CD4-positive, alpha-beta T cell (primary cell): Measurements from ENCODE around the gene BRINP2. TPM values are rescaled to one million over a fixed set of nuclear protein-coding genes. Genes with fewer than 3 reads are reported as not detected.

Experiments
- ATAC-seq: fragments of 200-7000 bp; cut with Tn5 transposase; one replicate; pipeline ENCODE4 v1.10.0; 2022; ENCODE audit warnings: mild to moderate bottlenecking; ENCODE audit not compliant: poor library complexity
- CTCF ChIA-PET: fragments of 350-600 bp; sonication (Branson Sonifier 250); formaldehyde crosslinking; loops from one replicate; lab custom pipeline; 2021; ENCODE audit warnings: antibody characterized with exemption, inconsistent platforms; lab: Charles Lee
- POLR2A ChIA-PET: fragments of 350-600 bp; sonication (Branson Sonifier 250); formaldehyde crosslinking; loops from one replicate; lab custom pipeline; 2021; ENCODE audit warnings: antibody characterized with exemption, inconsistent platforms; lab: Charles Lee
- DNase-seq, 14 experiments: peaks; one replicate each; pipeline ENCODE4 v3.0.0-alpha.2; 2013 to 2020; ENCODE audit warnings: mixed read lengths in 2 of 14
- H3K27ac ChIP-seq, 2 donors: one replicate each; pipeline versions ENCODE4 v1.5.1 to v1.7.0; 2013; ENCODE audit warnings: low read length in 2 of 2, low read depth in 1 of 2, mild to moderate bottlenecking in 1 of 2
- H3K27me3 ChIP-seq, 2 experiments: 1 replicate in 1 of 2; 2 replicates in 1 of 2; pipeline versions ENCODE4 v1.6.1 to v1.7.0; 2013; ENCODE audit warnings: low read length in 2 of 2, control low read depth in 1 of 2, mild to moderate bottlenecking in 1 of 2, moderate library complexity in 1 of 2; ENCODE audit not compliant: insufficient read depth in 2 of 2, control insufficient read depth in 1 of 2
- H3K36me3 ChIP-seq: one replicate; pipeline ENCODE4 v1.6.1; 2013; ENCODE audit warnings: low read length, control low read depth; ENCODE audit not compliant: insufficient read depth
- H3K4me1 ChIP-seq: one replicate; pipeline ENCODE4 v1.6.1; 2013; ENCODE audit warnings: low read length, control low read depth; ENCODE audit not compliant: insufficient read depth
- H3K4me3 ChIP-seq: one replicate; pipeline ENCODE4 v1.5.1; 2013; ENCODE audit warnings: mild to moderate bottlenecking, low read length, moderate library complexity
- H3K9me3 ChIP-seq, 2 experiments: 1 replicate in 1 of 2; 2 replicates in 1 of 2; pipeline versions ENCODE4 v1.6.1 to v1.7.0; 2013; ENCODE audit warnings: low read length in 2 of 2, mild to moderate bottlenecking in 2 of 2, control low read depth in 1 of 2, moderate library complexity in 1 of 2; ENCODE audit not compliant: control insufficient read depth in 1 of 2, insufficient read depth in 1 of 2
- H3K27ac Mint-ChIP-seq: one replicate; pipeline ENCODE4 v1.8.0; 2020; ENCODE audit warnings: mixed read lengths
- H3K27me3 Mint-ChIP-seq: one replicate; pipeline ENCODE4 v1.8.0; 2021; ENCODE audit warnings: mixed read lengths
- H3K36me3 Mint-ChIP-seq: one replicate; pipeline ENCODE4 v1.8.0; 2021; ENCODE audit warnings: low read depth, mixed read lengths
- H3K4me1 Mint-ChIP-seq: one replicate; pipeline ENCODE4 v1.8.0; 2021; ENCODE audit warnings: low read depth, mixed read lengths
- H3K4me3 Mint-ChIP-seq: one replicate; pipeline ENCODE4 v1.8.0; 2020; ENCODE audit warnings: mild to moderate bottlenecking, mixed read lengths
- H3K9me3 Mint-ChIP-seq: one replicate; pipeline ENCODE4 v1.8.0; 2020; ENCODE audit warnings: mixed read lengths
- intact Hi-C, 2 experiments: fragments of 100-400 bp; cut with DNase I in 1 of 2; cut with micrococcal nuclease in 1 of 2; formaldehyde crosslinking; loops; one replicate each; pipeline versions ENCODE4 v1.15.1 to v1.9.0; 2023 to 2025; cut with DNase I, micrococcal nuclease
- total RNA-seq, 174 experiments: library from RNA in 2 of 174; stranded (reverse) in 2 of 174; gene quantifications; one replicate each; pipeline ENCODE4 v1.2.3 and lab custom pipeline; 2021 to 2026
- TF ChIP-seq, protein P1 (sequence below): fragments of 200-600 bp; IDR thresholded peaks from one replicate; pipeline ENCODE4 v1.8.0; 2022; ENCODE audit warnings: antibody characterized with exemption, mild to moderate bottlenecking

The BRINP2 gene
- total RNA-seq, 2 experiments from 2014 or later, result not detected

GRCh38 chr1:177273141-177273540, 102.4 kb downstream of the BRINP2 start:
- H3K27ac Mint-ChIP-seq, result no peak overlapping the region
- intact Hi-C loops, result no loop called here
- ChIA-PET CTCF (no interaction called here), POLR2A (no interaction called here)
- Histone ChIP-seq H3K4me3 (no peak overlapping the region), H3K27me3 (no peaks in the 10 kb centered on the region), H3K9me3 (peaks cover 0 to 6% of the 10 kb centered on the region in 2 experiments), H3K4me1 (no peaks in the 10 kb centered on the region), H3K27ac (no peak overlapping the region), H3K36me3 (no peaks in the 10 kb centered on the region)
- H3K36me3 Mint-ChIP-seq, result no peaks in the 10 kb centered on the region
- ATAC-seq (no peak), DNase-seq (no peak)
- no peaks in the 10 kb centered on the region for H3K4me1 Mint-ChIP-seq
- TF ChIP-seq, protein P1, sequence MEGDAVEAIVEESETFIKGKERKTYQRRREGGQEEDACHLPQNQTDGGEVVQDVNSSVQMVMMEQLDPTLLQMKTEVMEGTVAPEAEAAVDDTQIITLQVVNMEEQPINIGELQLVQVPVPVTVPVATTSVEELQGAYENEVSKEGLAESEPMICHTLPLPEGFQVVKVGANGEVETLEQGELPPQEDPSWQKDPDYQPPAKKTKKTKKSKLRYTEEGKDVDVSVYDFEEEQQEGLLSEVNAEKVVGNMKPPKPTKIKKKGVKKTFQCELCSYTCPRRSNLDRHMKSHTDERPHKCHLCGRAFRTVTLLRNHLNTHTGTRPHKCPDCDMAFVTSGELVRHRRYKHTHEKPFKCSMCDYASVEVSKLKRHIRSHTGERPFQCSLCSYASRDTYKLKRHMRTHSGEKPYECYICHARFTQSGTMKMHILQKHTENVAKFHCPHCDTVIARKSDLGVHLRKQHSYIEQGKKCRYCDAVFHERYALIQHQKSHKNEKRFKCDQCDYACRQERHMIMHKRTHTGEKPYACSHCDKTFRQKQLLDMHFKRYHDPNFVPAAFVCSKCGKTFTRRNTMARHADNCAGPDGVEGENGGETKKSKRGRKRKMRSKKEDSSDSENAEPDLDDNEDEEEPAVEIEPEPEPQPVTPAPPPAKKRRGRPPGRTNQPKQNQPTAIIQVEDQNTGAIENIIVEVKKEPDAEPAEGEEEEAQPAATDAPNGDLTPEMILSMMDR, result no peak
- H3K27me3 Mint-ChIP-seq, result no peaks in the 10 kb centered on the region
- no peaks in the 10 kb centered on the region for H3K9me3 Mint-ChIP-seq
- no peak overlapping the region for H3K4me3 Mint-ChIP-seq

DNA sequence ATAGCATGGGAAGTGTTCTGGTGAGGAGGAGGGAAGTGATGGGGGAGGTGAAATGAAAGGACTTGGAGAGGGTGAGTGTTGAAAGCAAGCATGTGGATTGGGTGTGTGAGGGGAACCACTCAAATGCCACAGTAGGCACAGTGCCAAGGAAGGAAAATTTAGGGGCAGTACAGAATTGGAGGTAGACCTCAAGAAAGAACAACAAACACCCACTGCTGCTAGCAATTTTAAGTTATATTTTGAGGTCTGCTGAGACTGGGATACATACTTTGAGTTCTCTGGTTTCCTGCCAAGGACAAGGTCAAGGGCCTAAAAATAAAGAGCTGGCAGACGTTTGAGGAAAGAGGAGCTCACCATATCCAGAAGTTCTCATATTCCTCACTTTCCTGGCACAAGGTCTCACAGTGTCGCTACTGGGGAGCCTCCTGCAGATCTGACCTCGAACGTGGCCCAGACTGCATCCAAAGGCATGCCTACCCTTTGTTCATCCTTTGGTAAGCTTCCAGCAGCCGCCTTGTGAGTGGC, 104.0 kb downstream of the BRINP2 start:
- DNase-seq (no peak), ATAC-seq (no peak)
- TF ChIP-seq, protein P1, result no peak
- ChIA-PET CTCF (no interaction called here), POLR2A (no interaction called here)
- no peaks in the 10 kb centered on the region for H3K36me3 ChIP-seq
- no peaks in the 10 kb centered on the region for H3K27me3 ChIP-seq
- H3K36me3 Mint-ChIP-seq, result no peaks in the 10 kb centered on the region
- H3K27me3 Mint-ChIP-seq, result no peaks in the 10 kb centered on the region
- H3K9me3 Mint-ChIP-seq, result no peaks in the 10 kb centered on the region
- no peak overlapping the region for H3K4me3 Mint-ChIP-seq
- peaks cover 0 to 10% of the 10 kb centered on the region in 2 experiments for H3K9me3 ChIP-seq
- H3K27ac Mint-ChIP-seq, result no peak overlapping the region
- intact Hi-C loops, result no loop called here
- H3K4me1 Mint-ChIP-seq, result no peaks in the 10 kb centered on the region
- no peaks in the 10 kb centered on the region for H3K4me1 ChIP-seq
- H3K27ac ChIP-seq, result no peak overlapping the region
- no peak overlapping the region for H3K4me3 ChIP-seq

- Mint-ChIP-seq H3K27ac (no peak overlapping the region), H3K9me3 (no peaks in the 10 kb centered on the region), H3K27me3 (no peaks in the 10 kb centered on the region), H3K36me3 (no peaks in the 10 kb centered on the region), H3K4me1 (no peaks in the 10 kb centered on the region), H3K4me3 (no peak overlapping the region)
- DNase-seq (no peak), ATAC-seq (no peak)
- Histone ChIP-seq H3K27ac (no peak overlapping the region), H3K36me3 (no peaks in the 10 kb centered on the region), H3K4me1 (no peaks in the 10 kb centered on the region), H3K4me3 (no peak overlapping the region), H3K9me3 (peaks cover 0 to 15% of the 10 kb centered on the region in 2 experiments), H3K27me3 (no peaks in the 10 kb centered on the region)
- intact Hi-C loops, result no loop called here
- TF ChIP-seq, protein P1, result no peak
- CTCF ChIA-PET, result no interaction called here
- POLR2A ChIA-PET, result no interaction called here
Observed at GRCh38 chr1:177275736-177276135, 105.0 kb downstream of the BRINP2 start.
